ENCODE measurements around the gene VAC14. TPM values are rescaled to one million over a fixed set of nuclear protein-coding genes. Genes with fewer than 3 reads are reported as not detected.
A peak's percentile ranks its signal among the peaks of the same experiment; 100 is the strongest.

The VAC14 gene
- total RNA-seq, 4 donors from 2014 or later: 39.5 to 65.5 (median 45.4) TPM

DNA sequence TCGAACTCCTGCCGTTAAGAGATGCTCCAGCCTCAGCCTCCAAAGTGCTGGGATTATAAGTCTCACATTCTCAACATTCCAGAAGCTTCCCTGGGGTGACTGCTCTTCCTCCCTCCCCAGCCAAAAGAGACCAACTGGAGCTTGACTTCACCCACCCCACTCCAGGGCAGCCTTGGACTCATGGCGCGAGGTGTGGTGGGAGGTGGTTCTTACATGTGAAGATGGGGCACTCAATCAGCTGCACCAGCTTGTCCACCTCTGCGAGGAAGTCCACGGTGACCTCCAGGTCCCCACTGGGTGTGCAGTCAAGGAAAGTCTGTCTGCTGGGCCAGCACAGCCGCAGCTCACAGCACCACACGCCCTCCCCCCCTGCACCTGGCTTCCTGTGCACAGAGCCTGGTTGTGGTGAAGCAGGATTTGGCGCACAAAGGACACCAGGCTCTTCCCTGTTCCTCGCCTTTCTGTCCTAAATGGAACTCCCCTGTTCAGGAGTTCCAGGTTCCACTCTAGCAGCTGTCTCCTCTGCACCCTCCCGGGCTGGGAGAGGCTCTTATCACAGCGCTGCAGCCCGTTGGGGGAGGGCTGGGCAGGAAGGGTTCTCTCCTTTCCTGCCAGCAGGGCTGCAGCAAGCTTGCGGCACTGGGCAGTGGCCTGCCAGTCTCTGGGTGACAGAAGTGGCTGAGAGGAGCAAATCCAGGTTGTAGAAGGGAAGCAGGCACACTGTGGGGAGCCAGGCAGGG lies 105.5 kb downstream of the VAC14 start:
- Histone ChIP-seq H3K4me1 (peaks cover 100% of the 10 kb centered on the region), H3K27me3 (no peaks in the 10 kb centered on the region), H3K27ac (peak overlapping the region; percentile 91), H3K4me3 (no peak overlapping the region), H3K9me3 (no peaks in the 10 kb centered on the region), H3K36me3 (no peaks in the 10 kb centered on the region)
- TF ChIP-seq CTCF (IDR thresholded peaks at IDR 0.05) (no peak), EP300 (IDR thresholded peaks at IDR 0.05) (no peak), POLR2AphosphoS5 (IDR thresholded peaks at IDR 0.05) (no peak), POLR2A (IDR thresholded peaks at IDR 0.05) (no peak)
- 40% methylated on average over 8 of the region's 14 CpGs for WGBS
- no peak for DNase-seq (ENCODE audit: low spot score in 2 of 2)

DNA sequence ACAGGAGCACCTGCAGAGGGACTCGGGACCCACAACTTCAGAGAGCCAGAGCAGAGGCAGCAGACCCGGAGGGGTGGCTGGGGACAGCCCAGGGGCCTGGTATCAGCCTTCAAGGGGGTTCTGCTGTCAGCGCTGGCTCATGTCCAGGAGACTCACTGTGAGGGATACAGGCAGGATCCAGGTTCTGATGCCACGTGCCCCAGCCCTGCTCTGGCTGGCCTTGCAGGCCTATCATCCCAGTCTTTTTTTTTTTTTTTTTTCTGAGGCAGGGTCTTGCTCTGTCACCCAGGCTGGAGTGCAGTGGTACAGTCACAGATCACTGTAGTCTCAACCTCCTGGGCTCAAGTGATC lies 106.1 kb downstream of the VAC14 start:
- no peak for TF ChIP-seq EP300 (IDR thresholded peaks at IDR 0.05)
- TF ChIP-seq CTCF (IDR thresholded peaks at IDR 0.05): no peak
- TF ChIP-seq POLR2AphosphoS5 (IDR thresholded peaks at IDR 0.05): no peak
- TF ChIP-seq POLR2A (IDR thresholded peaks at IDR 0.05): no peak
- no peak for DNase-seq (ENCODE audit: low spot score in 2 of 2)
- Histone ChIP-seq H3K36me3 (no peaks in the 10 kb centered on the region), H3K4me1 (peaks cover 100% of the 10 kb centered on the region), H3K9me3 (no peaks in the 10 kb centered on the region), H3K27me3 (no peaks in the 10 kb centered on the region), H3K27ac (peak overlapping the region; percentile 91), H3K4me3 (no peak overlapping the region)
- WGBS: 61% methylated on average over 4 of the region's 4 CpGs

GRCh38 chr16:70694088-70694867 lies 106.7 kb downstream of the VAC14 start:
- H3K4me3 ChIP-seq: no peak overlapping the region
- H3K36me3 ChIP-seq: no peaks in the 10 kb centered on the region
- peak overlapping the region; percentile 91 for H3K27ac ChIP-seq
- no peaks in the 10 kb centered on the region for H3K9me3 ChIP-seq
- H3K27me3 ChIP-seq: no peaks in the 10 kb centered on the region
- H3K4me1 ChIP-seq: peaks cover 100% of the 10 kb centered on the region
- DNase-seq (ENCODE audit: low spot score in 2 of 2): no peak
- WGBS: 64% methylated on average over 4 of the region's 17 CpGs
- TF ChIP-seq CTCF (IDR thresholded peaks at IDR 0.05): no peak
- no peak for TF ChIP-seq POLR2AphosphoS5 (IDR thresholded peaks at IDR 0.05)
- TF ChIP-seq EP300 (IDR thresholded peaks at IDR 0.05): no peak
- no peak for TF ChIP-seq POLR2A (IDR thresholded peaks at IDR 0.05)

GRCh38 chr16:70692873-70693671 lies 107.9 kb downstream of the VAC14 start:
- H3K27me3 ChIP-seq: no peaks in the 10 kb centered on the region
- no peaks in the 10 kb centered on the region for H3K36me3 ChIP-seq
- H3K27ac ChIP-seq: peak overlapping the region; percentile 91
- TF ChIP-seq EP300 (IDR thresholded peaks at IDR 0.05) (no peak), POLR2AphosphoS5 (IDR thresholded peaks at IDR 0.05) (no peak), CTCF (IDR thresholded peaks at IDR 0.05) (no peak), POLR2A (IDR thresholded peaks at IDR 0.05) (no peak)
- no peak overlapping the region for H3K4me3 ChIP-seq
- DNase-seq (ENCODE audit: low spot score in 2 of 2): no peak
- no peaks in the 10 kb centered on the region for H3K9me3 ChIP-seq
- WGBS: 65% methylated on average over 21 of the region's 29 CpGs
- H3K4me1 ChIP-seq: peaks cover 100% of the 10 kb centered on the region

All from suprapubic skin (tissue), 4 donors.